ENCODE data around the gene CFAP20DC. TPM values are rescaled to one million over a fixed set of nuclear protein-coding genes. Genes with fewer than 3 reads are reported as not detected.

Gene CFAP20DC
- total RNA-seq, 3 donors from 2014 or later (not counting 1 experiment from before 2014, with no cell fraction given) = 0.09 to 0.20 (median 0.18) TPM

DNA sequence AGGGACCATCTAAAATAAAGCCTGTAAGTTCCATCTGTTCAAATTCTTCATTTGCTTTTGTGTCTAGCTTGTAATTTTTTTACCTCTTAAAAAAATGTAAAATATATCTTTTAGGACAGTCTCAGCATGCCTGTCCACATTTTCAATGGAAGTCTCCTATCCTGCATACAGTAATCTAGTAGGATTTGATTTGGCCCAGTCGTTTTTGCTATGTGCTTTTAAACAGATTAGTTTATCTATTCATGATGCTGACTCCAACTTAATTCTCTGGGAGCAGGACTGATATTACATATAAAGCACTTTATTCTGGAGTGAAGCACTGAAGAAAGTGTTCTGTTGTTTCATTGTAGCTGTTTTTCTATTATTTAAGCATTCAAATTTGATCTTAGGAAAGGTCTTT is 38.9 kb upstream of the CFAP20DC start:
- no peaks in the 10 kb centered on the region for H3K4me1 Mint-ChIP-seq
- no peak overlapping the region for H3K27ac Mint-ChIP-seq
- TF ChIP-seq, protein P1, sequence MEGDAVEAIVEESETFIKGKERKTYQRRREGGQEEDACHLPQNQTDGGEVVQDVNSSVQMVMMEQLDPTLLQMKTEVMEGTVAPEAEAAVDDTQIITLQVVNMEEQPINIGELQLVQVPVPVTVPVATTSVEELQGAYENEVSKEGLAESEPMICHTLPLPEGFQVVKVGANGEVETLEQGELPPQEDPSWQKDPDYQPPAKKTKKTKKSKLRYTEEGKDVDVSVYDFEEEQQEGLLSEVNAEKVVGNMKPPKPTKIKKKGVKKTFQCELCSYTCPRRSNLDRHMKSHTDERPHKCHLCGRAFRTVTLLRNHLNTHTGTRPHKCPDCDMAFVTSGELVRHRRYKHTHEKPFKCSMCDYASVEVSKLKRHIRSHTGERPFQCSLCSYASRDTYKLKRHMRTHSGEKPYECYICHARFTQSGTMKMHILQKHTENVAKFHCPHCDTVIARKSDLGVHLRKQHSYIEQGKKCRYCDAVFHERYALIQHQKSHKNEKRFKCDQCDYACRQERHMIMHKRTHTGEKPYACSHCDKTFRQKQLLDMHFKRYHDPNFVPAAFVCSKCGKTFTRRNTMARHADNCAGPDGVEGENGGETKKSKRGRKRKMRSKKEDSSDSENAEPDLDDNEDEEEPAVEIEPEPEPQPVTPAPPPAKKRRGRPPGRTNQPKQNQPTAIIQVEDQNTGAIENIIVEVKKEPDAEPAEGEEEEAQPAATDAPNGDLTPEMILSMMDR (IDR thresholded peaks at IDR 0.05) = no peak
- intact Hi-C loops (cut with micrococcal nuclease) = no loop called here
- Histone ChIP-seq H3K9me3 (ENCODE audit: control insufficient read depth, insufficient read depth, low read length) (no peaks in the 10 kb centered on the region), H3K27me3 (ENCODE audit: control insufficient read depth, insufficient read depth, low read length) (no peaks in the 10 kb centered on the region), H3K4me1 (ENCODE audit: control insufficient read depth, insufficient read depth, low read length) (no peaks in the 10 kb centered on the region), H3K36me3 (ENCODE audit: control insufficient read depth, insufficient read depth, low read length) (no peaks in the 10 kb centered on the region), H3K4me3 (ENCODE audit: low read length) (no peak overlapping the region), H3K27ac (ENCODE audit: low read length) (no peak overlapping the region)
- DNase-seq (no peak), ATAC-seq (no peak)
- WGBS (ENCODE audit: insufficient coverage) = no CpG with 5 or more reads among the region's 1 CpG
- H3K4me3 Mint-ChIP-seq = no peak overlapping the region
- H3K36me3 Mint-ChIP-seq = peaks cover 2% of the 10 kb centered on the region
- H3K9me3 Mint-ChIP-seq = peaks cover 0 to 2% of the 10 kb centered on the region in 2 donors
- H3K27me3 Mint-ChIP-seq (ENCODE audit: low read depth in 2 of 2) = peaks cover 2 to 7% of the 10 kb centered on the region in 2 donors

DNA sequence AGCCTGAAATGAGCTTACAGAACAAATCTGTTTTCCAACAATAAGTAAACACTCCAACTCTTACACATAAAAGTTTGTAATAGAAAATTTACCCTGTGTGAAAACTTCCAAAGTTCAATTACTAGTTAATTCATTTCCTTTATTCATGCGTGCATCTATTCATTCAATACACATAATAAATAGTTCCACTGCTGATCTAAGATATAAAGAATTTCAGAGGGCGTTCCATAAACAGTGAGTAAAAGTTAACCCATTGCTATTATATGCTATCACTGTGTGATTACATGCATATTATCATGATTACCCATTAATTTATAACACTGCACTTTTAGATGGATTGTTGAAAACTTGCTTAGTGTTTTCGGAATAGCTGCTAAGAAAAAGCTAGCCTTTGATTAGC is 36.2 kb upstream of the CFAP20DC start:
- TF ChIP-seq, protein P1 (IDR thresholded peaks at IDR 0.05) = no peak
- Mint-ChIP-seq H3K9me3 (peaks cover 0 to 2% of the 10 kb centered on the region in 2 donors), H3K27me3 (ENCODE audit: low read depth in 2 of 2) (peaks cover 5 to 10% of the 10 kb centered on the region in 2 donors), H3K36me3 (peaks cover 7% of the 10 kb centered on the region), H3K4me3 (no peak overlapping the region), H3K4me1 (no peaks in the 10 kb centered on the region), H3K27ac (no peak overlapping the region)
- 100% methylated on average over 3 of the region's 3 CpGs for WGBS (ENCODE audit: insufficient coverage)
- no peak for ATAC-seq
- Histone ChIP-seq H3K4me1 (ENCODE audit: control insufficient read depth, insufficient read depth, low read length) (no peaks in the 10 kb centered on the region), H3K36me3 (ENCODE audit: control insufficient read depth, insufficient read depth, low read length) (no peaks in the 10 kb centered on the region), H3K4me3 (ENCODE audit: low read length) (no peak overlapping the region), H3K27ac (ENCODE audit: low read length) (no peak overlapping the region), H3K27me3 (ENCODE audit: control insufficient read depth, insufficient read depth, low read length) (no peaks in the 10 kb centered on the region), H3K9me3 (ENCODE audit: control insufficient read depth, insufficient read depth, low read length) (no peaks in the 10 kb centered on the region)
- DNase-seq = no peak
- intact Hi-C loops (cut with micrococcal nuclease) = no loop called here

DNA sequence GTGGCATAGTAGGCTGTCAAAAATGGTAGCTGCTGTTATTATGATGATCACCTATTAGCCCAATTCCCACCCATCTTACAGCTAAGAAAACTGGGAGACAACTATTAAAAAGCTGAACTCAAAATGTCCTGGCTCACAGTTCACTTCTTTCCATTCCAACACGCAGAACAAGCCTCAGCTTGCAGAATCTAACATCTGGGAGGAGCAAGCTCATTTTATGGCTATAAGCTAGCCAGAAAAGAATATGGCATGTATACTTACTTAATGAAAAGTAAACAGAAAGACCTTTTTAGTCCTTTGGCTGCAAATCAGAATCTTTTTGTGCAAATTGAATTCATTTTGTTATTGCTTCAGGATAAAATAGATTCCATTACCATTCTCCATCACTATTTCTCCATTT is 34.8 kb upstream of the CFAP20DC start:
- DNase-seq = no peak
- Histone ChIP-seq H3K27me3 (ENCODE audit: control insufficient read depth, insufficient read depth, low read length) (no peaks in the 10 kb centered on the region), H3K4me1 (ENCODE audit: control insufficient read depth, insufficient read depth, low read length) (no peaks in the 10 kb centered on the region), H3K9me3 (ENCODE audit: control insufficient read depth, insufficient read depth, low read length) (no peaks in the 10 kb centered on the region), H3K27ac (ENCODE audit: low read length) (no peak overlapping the region), H3K4me3 (ENCODE audit: low read length) (no peak overlapping the region), H3K36me3 (ENCODE audit: control insufficient read depth, insufficient read depth, low read length) (no peaks in the 10 kb centered on the region)
- H3K27me3 Mint-ChIP-seq (ENCODE audit: low read depth in 2 of 2) = peaks cover 3 to 16% of the 10 kb centered on the region in 2 donors
- peaks cover 0 to 2% of the 10 kb centered on the region in 2 donors for H3K9me3 Mint-ChIP-seq
- intact Hi-C loops (cut with micrococcal nuclease) = no loop called here
- H3K36me3 Mint-ChIP-seq = peaks cover 7% of the 10 kb centered on the region
- no peak overlapping the region for H3K4me3 Mint-ChIP-seq
- no peak overlapping the region for H3K27ac Mint-ChIP-seq
- no peak for ATAC-seq
- H3K4me1 Mint-ChIP-seq = no peaks in the 10 kb centered on the region
- no CpG with 5 or more reads among the region's 1 CpG for WGBS (ENCODE audit: insufficient coverage)
- TF ChIP-seq, protein P1 (IDR thresholded peaks at IDR 0.05) = no peak

DNA sequence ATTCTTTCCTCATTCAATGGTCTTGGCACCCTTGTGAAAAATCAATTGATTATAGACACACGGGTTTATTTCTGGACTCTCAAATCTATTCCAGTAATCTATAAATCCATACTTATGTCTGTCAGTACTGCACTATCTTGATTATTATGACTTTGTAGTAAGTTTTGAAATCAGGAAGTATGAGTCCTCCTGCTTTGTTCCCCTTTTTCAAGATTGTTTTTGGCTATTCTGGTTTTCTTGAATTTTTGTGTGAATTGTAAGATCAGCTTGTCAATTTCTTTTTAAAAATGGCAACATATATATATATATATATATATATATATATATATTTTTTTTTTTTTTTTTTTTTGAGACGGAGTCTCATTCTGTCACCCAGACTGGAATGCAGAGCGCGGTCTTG is 32.3 kb upstream of the CFAP20DC start:
- H3K4me3 Mint-ChIP-seq = no peak overlapping the region
- no peak overlapping the region for H3K27ac ChIP-seq (ENCODE audit: low read length)
- H3K36me3 ChIP-seq (ENCODE audit: control insufficient read depth, insufficient read depth, low read length) = no peaks in the 10 kb centered on the region
- no peak overlapping the region for H3K4me3 ChIP-seq (ENCODE audit: low read length)
- peaks cover 7% of the 10 kb centered on the region for H3K36me3 Mint-ChIP-seq
- ATAC-seq (no peak), DNase-seq (no peak)
- H3K27me3 Mint-ChIP-seq (ENCODE audit: low read depth in 2 of 2) = peaks cover 3 to 16% of the 10 kb centered on the region in 2 donors
- no peaks in the 10 kb centered on the region for H3K9me3 Mint-ChIP-seq
- TF ChIP-seq, protein P1 (IDR thresholded peaks at IDR 0.05) = no peak
- no peaks in the 10 kb centered on the region for H3K9me3 ChIP-seq (ENCODE audit: control insufficient read depth, insufficient read depth, low read length)
- intact Hi-C loops (cut with micrococcal nuclease) = no loop called here
- no peak overlapping the region for H3K27ac Mint-ChIP-seq
- H3K4me1 ChIP-seq (ENCODE audit: control insufficient read depth, insufficient read depth, low read length) = no peaks in the 10 kb centered on the region
- H3K27me3 ChIP-seq (ENCODE audit: control insufficient read depth, insufficient read depth, low read length) = no peaks in the 10 kb centered on the region
- WGBS (ENCODE audit: insufficient coverage) = 67% methylated on average over 3 of the region's 4 CpGs
- H3K4me1 Mint-ChIP-seq = no peaks in the 10 kb centered on the region
